HepG2 (cell line): Measurements from ENCODE around the gene MAN1A1. TPM values are rescaled to one million over a fixed set of nuclear protein-coding genes. Genes with fewer than 3 reads are reported as not detected.

ENCODE experiments used
- ESRRA ChIP-seq: sonication (generic); formaldehyde crosslinking; IDR thresholded peaks from 2 replicates; pipeline ENCODE4 v1.5.1; 2020; ENCODE audit warnings: mild to moderate bottlenecking, low read depth, missing genetic modification reagents
- HNRNPH1 ChIP-seq: fragments of 200-400 bp; formaldehyde crosslinking; optimal IDR thresholded peaks from 2 replicates; pipeline ENCODE3; 2017; ENCODE audit warnings: mild to moderate bottlenecking, low read depth, low read length
- IRF2 ChIP-seq: IDR thresholded peaks from 2 replicates; pipeline ENCODE4 v1.6.1; 2018; ENCODE audit warnings: missing genetic modification reagents, missing compliant biosample characterization
- KLF11 ChIP-seq: IDR thresholded peaks from 2 replicates; pipeline ENCODE4 v1.6.1; 2016; ENCODE audit warnings: missing compliant biosample characterization
- LRRFIP1 ChIP-seq: sonication (generic); formaldehyde crosslinking; conservative IDR thresholded peaks from 2 replicates; pipeline ENCODE4 v1.4.0; 2020; ENCODE audit warnings: missing genetic modification reagents
- MAFK ChIP-seq, 2 experiments: IDR thresholded peaks in 1 of 2; conservative IDR thresholded peaks in 1 of 2; 2 replicates each; pipeline ENCODE4 v1.6.1; 2011; ENCODE audit warnings: improper control_type of control experiment in 2 of 2, low read length in 2 of 2
- MNT ChIP-seq: fragments of 450-650 bp; IDR thresholded peaks from 2 replicates; pipeline ENCODE4 v1.6.1; 2016
- PBX3 ChIP-seq: sonication (generic); formaldehyde crosslinking; IDR thresholded peaks from 2 replicates; pipeline ENCODE4 v1.8.1; 2023; ENCODE audit warnings: missing genetic modification reagents, inconsistent platforms, borderline replicate concordance
- RFXAP ChIP-seq: sonication (generic); formaldehyde crosslinking; IDR thresholded peaks from 2 replicates; pipeline ENCODE4 v1.4.0; 2020; ENCODE audit warnings: missing genetic modification reagents, borderline replicate concordance
- TFDP2 ChIP-seq: sonication (generic); formaldehyde crosslinking; IDR thresholded peaks from 2 replicates; pipeline ENCODE4 v1.4.0; 2020; ENCODE audit warnings: missing genetic modification reagents
- ZBTB2 ChIP-seq: sonication (generic); formaldehyde crosslinking; IDR thresholded peaks from 2 replicates; pipeline ENCODE4 v1.8.0; 2022; ENCODE audit warnings: low read depth, missing genetic modification reagents
- ZBTB21 ChIP-seq: sonication (generic); formaldehyde crosslinking; IDR thresholded peaks from 2 replicates; pipeline ENCODE4 v1.4.0; 2020; ENCODE audit warnings: missing genetic modification reagents
- ZMAT3 ChIP-seq: sonication (generic); formaldehyde crosslinking; conservative IDR thresholded peaks from 2 replicates; pipeline ENCODE4 v1.7.0; 2021; ENCODE audit warnings: missing genetic modification reagents
- ZNF10 ChIP-seq: sonication (generic); formaldehyde crosslinking; IDR thresholded peaks from 2 replicates; pipeline ENCODE4 v1.4.0; 2020; ENCODE audit warnings: mild to moderate bottlenecking, low read depth, missing genetic modification reagents, borderline replicate concordance
- ZNF138 ChIP-seq: sonication (generic); formaldehyde crosslinking; IDR thresholded peaks from 2 replicates; pipeline ENCODE4 v1.5.0; 2020; ENCODE audit warnings: mild to moderate bottlenecking, low read depth, missing genetic modification reagents
- ZNF275 ChIP-seq: sonication (generic); formaldehyde crosslinking; IDR thresholded peaks from 2 replicates; pipeline ENCODE4 v1.8.0; 2022; ENCODE audit warnings: missing genetic modification reagents, mild to moderate bottlenecking, inconsistent platforms, borderline replicate concordance
- ZNF788 ChIP-seq: sonication (generic); formaldehyde crosslinking; IDR thresholded peaks from 2 replicates; pipeline ENCODE4 v1.5.0; 2020; ENCODE audit warnings: mild to moderate bottlenecking, missing genetic modification reagents, borderline replicate concordance
- ZXDC ChIP-seq: sonication (generic); formaldehyde crosslinking; IDR thresholded peaks from 2 replicates; pipeline ENCODE4 v1.5.0; 2020; ENCODE audit warnings: mild to moderate bottlenecking, missing genetic modification reagents
- polyA plus RNA-seq, 8 experiments: library from polyadenylated mRNA; depleted of rRNA in 3 of 8; stranded (reverse) in 7 of 8; unstranded in 1 of 8; fragments of >200 nt; fragmentation: Illumina TruSeq in 4 of 8; extraction: Trizol in 4 of 8; gene quantifications; 2 replicates each; pipeline versions ENCODE4 v1.2.1 to v1.2.3, GENCODE V29; 2011 to 2016; ENCODE audit warnings: low read depth in 4 of 8, missing spikeins in 1 of 8, mixed read lengths in 1 of 8; ENCODE audit not compliant: insufficient read depth in 1 of 8
- total RNA-seq, 5 experiments: library from RNA; depleted of rRNA; stranded (reverse); fragments of >200 nt; fragmentation: Illumina TruSeq; extraction: Trizol; gene quantifications; 2 replicates each; pipeline ENCODE4 v1.2.3, GENCODE V29; 2016; ENCODE audit warnings: low read depth in 1 of 5

The MAN1A1 gene
- total and polyA plus RNA-seq, 2 of the 13 experiments (the other 11 are each of a cell fraction or from before 2014, with no cell fraction given): 156 to 236 TPM

- no peak for TF ChIP-seq MNT
- peak; percentile 86 for TF ChIP-seq ESRRA (CRISPR knock-in tag)
- TF ChIP-seq IRF2 (CRISPR knock-in tag): 0 out of 2 replicates have a peak, but pooled peaks have one; percentile 18
- TF ChIP-seq ZMAT3 (CRISPR knock-in tag): no peak
- no peak for TF ChIP-seq ZNF138
- no peak for TF ChIP-seq KLF11 (CRISPR knock-in tag)
- no peak for TF ChIP-seq PBX3 (CRISPR knock-in tag)
- peak in 1 of 2 experiments; percentile 43; a peak in 2 of 4 replicates for TF ChIP-seq MAFK (conservative IDR thresholded peaks at IDR 0.05 in 1 of 2, IDR thresholded peaks at IDR 0.05 in 1 of 2; ENCODE audit: low read length in 2 of 2)
- no peak for TF ChIP-seq HNRNPH1
- no peak for TF ChIP-seq ZNF788 (CRISPR knock-in tag)
- TF ChIP-seq ZXDC (CRISPR knock-in tag): no peak
- no peak for TF ChIP-seq ZNF275 (CRISPR knock-in tag)
- TF ChIP-seq TFDP2 (CRISPR knock-in tag): no peak
- TF ChIP-seq ZNF10: no peak
- no peak for TF ChIP-seq ZBTB21 (CRISPR knock-in tag)
- TF ChIP-seq LRRFIP1 (CRISPR knock-in tag): no peak
- no peak for TF ChIP-seq RFXAP
- no peak for TF ChIP-seq ZBTB2
These were observed 90.5 kb downstream of the MAN1A1 start (continued) for GRCh38 chr6:119259027-119259426.
